ENCODE measurements around the gene SUN3.

The SUN3 gene

GRCh38 chr7:47954231-47954911, 74.5 kb downstream of the SUN3 start:
- H3K27me3 ChIP-seq (ENCODE audit: insufficient read depth, low read length, poor library complexity, severe bottlenecking) = no peaks in the 10 kb centered on the region

GRCh38 chr7:47953822-47954221, 75.1 kb downstream of the SUN3 start:
- no peak overlapping the region for H2AFZ ChIP-seq (ENCODE audit: low read length)
- no peaks in the 10 kb centered on the region for H3K9me2 ChIP-seq (replicated peaks; ENCODE audit: low read depth, low read length)
- no peaks in the 10 kb centered on the region for H3K79me2 ChIP-seq (ENCODE audit: insufficient read depth, low read length)
- H3K36me3 ChIP-seq (ENCODE audit: insufficient read depth, low read length) = no peaks in the 10 kb centered on the region
- H3K9me3 ChIP-seq (ENCODE audit: insufficient read depth, low read depth, low read length) = no peaks in the 10 kb centered on the region
- H3F3A ChIP-seq (ENCODE audit: low read depth) = no peaks in the 10 kb centered on the region
- TF ChIP-seq EZH2phosphoT487 (IDR thresholded peaks at IDR 0.05; ENCODE audit: borderline replicate concordance) (no peak), CTCF (conservative IDR thresholded peaks at IDR 0.05; ENCODE audit: low read length) (no peak)
- H3K4me2 ChIP-seq (ENCODE audit: low read depth, low read length, poor library complexity, severe bottlenecking) = no peak overlapping the region
- H3K9ac ChIP-seq (ENCODE audit: low read depth, low read length, poor library complexity, severe bottlenecking) = no peak overlapping the region
- H4K20me1 ChIP-seq (ENCODE audit: insufficient read depth, low read length, poor library complexity, severe bottlenecking) = no peaks in the 10 kb centered on the region
- H3K4me1 ChIP-seq (ENCODE audit: insufficient read depth, low read length, poor library complexity, severe bottlenecking) = no peaks in the 10 kb centered on the region
- no peaks in the 10 kb centered on the region for H3K27me3 ChIP-seq (ENCODE audit: insufficient read depth, low read length, poor library complexity, severe bottlenecking)
- no peak overlapping the region for H3K4me3 ChIP-seq (ENCODE audit: low read length, poor library complexity, severe bottlenecking)

More at GRCh38 chr7:47954231-47954911, 74.5 kb downstream of the SUN3 start:
- no peaks in the 10 kb centered on the region for H3K9me3 ChIP-seq (ENCODE audit: insufficient read depth, low read depth, low read length)
- no peak overlapping the region for H3K4me2 ChIP-seq (ENCODE audit: low read depth, low read length, poor library complexity, severe bottlenecking)
- H3K4me3 ChIP-seq (ENCODE audit: low read length, poor library complexity, severe bottlenecking) = no peak overlapping the region
- H2AFZ ChIP-seq (ENCODE audit: low read length) = no peak overlapping the region
- no peaks in the 10 kb centered on the region for H3K4me1 ChIP-seq (ENCODE audit: insufficient read depth, low read length, poor library complexity, severe bottlenecking)
- no peaks in the 10 kb centered on the region for H3F3A ChIP-seq (ENCODE audit: low read depth)
- no peaks in the 10 kb centered on the region for H3K36me3 ChIP-seq (ENCODE audit: insufficient read depth, low read length)
- TF ChIP-seq CTCF (conservative IDR thresholded peaks at IDR 0.05; ENCODE audit: low read length) (no peak), EZH2phosphoT487 (IDR thresholded peaks at IDR 0.05; ENCODE audit: borderline replicate concordance) (no peak)
- no peaks in the 10 kb centered on the region for H4K20me1 ChIP-seq (ENCODE audit: insufficient read depth, low read length, poor library complexity, severe bottlenecking)
- no peaks in the 10 kb centered on the region for H3K79me2 ChIP-seq (ENCODE audit: insufficient read depth, low read length)
- no peak overlapping the region for H3K9ac ChIP-seq (ENCODE audit: low read depth, low read length, poor library complexity, severe bottlenecking)
- H3K9me2 ChIP-seq (replicated peaks; ENCODE audit: low read depth, low read length) = no peaks in the 10 kb centered on the region

GRCh38 chr7:47952224-47952623, 76.7 kb downstream of the SUN3 start:
- no peaks in the 10 kb centered on the region for H3K4me1 ChIP-seq (ENCODE audit: insufficient read depth, low read length, poor library complexity, severe bottlenecking)
- no peak overlapping the region for H3K4me3 ChIP-seq (ENCODE audit: low read length, poor library complexity, severe bottlenecking)
- H4K20me1 ChIP-seq (ENCODE audit: insufficient read depth, low read length, poor library complexity, severe bottlenecking) = no peaks in the 10 kb centered on the region
- H3K27me3 ChIP-seq (ENCODE audit: insufficient read depth, low read length, poor library complexity, severe bottlenecking) = no peaks in the 10 kb centered on the region
- no peak overlapping the region for H3K9ac ChIP-seq (ENCODE audit: low read depth, low read length, poor library complexity, severe bottlenecking)
- no peaks in the 10 kb centered on the region for H3K9me3 ChIP-seq (ENCODE audit: insufficient read depth, low read depth, low read length)
- H3K79me2 ChIP-seq (ENCODE audit: insufficient read depth, low read length) = no peaks in the 10 kb centered on the region
- no peaks in the 10 kb centered on the region for H3K9me2 ChIP-seq (replicated peaks; ENCODE audit: low read depth, low read length)
- no peaks in the 10 kb centered on the region for H3K36me3 ChIP-seq (ENCODE audit: insufficient read depth, low read length)
- H3F3A ChIP-seq (ENCODE audit: low read depth) = no peaks in the 10 kb centered on the region
- TF ChIP-seq EZH2phosphoT487 (IDR thresholded peaks at IDR 0.05; ENCODE audit: borderline replicate concordance) (no peak), CTCF (conservative IDR thresholded peaks at IDR 0.05; ENCODE audit: low read length) (no peak)
- H2AFZ ChIP-seq (ENCODE audit: low read length) = no peak overlapping the region
- no peak overlapping the region for H3K4me2 ChIP-seq (ENCODE audit: low read depth, low read length, poor library complexity, severe bottlenecking)

Measured in Loucy (cell line).